Stimulated activated CD8-positive, alpha-beta memory T cell treated with anti-CD3 and anti-CD28 coated beads, Interleukin-12 subunit alpha, Interleukin-12 subunit beta, amount 100 ng/mL, for 24 hours (primary cell): ENCODE results near the gene CST6.
A peak's percentile ranks its signal among the peaks of the same experiment; 100 is the strongest.

Experiments used
- DNase-seq: peaks from one replicate; pipeline ENCODE4 v3.0.0-alpha.2; 2020; ENCODE audit errors: extremely low read depth

The CST6 gene

GRCh38 chr11:66047541-66048365 lies 35.9 kb downstream of the CST6 start:
- DNase-seq: no peak

DNA sequence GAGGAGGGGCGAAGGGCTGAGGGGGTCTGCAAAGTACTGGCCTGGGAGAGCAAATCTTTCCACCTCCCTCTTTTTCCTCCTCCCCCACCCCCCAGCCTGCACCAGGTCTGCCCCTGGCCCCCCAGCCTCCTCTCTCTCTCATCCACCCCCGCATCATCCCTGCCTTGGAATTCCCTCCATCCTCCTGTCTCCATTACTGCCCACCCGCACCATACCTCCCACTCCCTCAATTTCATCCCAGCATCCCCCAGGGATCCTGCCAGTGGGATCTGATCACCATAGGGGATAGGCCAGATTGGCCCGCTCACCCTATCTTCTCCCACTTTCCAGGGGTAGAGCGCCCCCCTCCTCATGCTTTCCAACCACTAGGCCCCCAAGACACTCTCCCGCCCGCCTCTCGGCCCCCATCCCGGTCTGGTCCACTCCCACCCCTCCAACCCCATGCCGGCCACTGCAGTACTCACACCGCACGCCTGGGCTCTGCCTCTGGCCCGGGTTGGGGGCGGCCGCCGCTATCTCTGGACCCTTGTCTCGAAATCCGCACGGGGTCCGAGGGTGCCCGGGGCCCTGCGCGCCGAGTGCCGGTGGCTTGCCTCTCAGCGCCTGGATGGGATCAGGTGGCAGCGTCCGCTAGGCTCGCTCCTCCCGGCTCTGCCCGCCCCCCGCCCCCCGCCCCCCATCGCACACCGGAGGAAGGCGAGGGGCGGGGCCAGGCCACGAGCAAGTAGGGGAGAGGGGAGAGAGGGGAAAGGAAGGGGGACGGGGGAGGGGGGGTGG lies 36.9 kb downstream of the CST6 start, which contains the start of gene GAL3ST3:
Gene GAL3ST3, minus strand, starts transcription at position 615 of the 777 bp plus-strand sequence. CDS start 3,746 bp downstream, outside the sequence.
- no peak for DNase-seq

GRCh38 chr11:66050581-66051231 lies 38.9 kb downstream of the CST6 start:
- no peak for DNase-seq

DNA sequence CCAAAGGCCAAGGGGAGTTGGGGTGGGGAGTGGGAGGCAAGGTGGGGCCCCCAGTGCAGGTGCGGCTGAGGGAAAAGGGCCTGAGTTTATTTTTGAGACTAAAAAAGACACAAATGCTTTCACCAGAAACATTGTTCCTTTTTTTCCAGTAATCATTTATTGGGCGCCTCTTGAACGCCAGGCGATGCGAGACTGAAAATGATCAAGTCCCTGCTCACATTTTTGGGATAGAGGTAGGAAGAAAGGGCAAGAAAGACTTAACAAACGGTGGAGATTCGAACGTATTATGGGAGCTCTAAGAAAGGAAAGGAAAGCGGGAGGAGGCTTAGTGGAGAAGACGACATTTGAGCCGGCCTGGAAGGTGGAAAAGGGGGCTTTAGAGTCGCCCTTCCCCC lies 39.6 kb downstream of the CST6 start:
- DNase-seq: no peak

- peak; percentile 91 for DNase-seq
Observed at GRCh38 chr11:66051766-66052663, 40.2 kb downstream of the CST6 start, which contains the start of gene SF3B2. SF3B2 (plus strand) TSS chr11:66052364; CDS start chr11:66052385, 21 bp downstream.

DNA sequence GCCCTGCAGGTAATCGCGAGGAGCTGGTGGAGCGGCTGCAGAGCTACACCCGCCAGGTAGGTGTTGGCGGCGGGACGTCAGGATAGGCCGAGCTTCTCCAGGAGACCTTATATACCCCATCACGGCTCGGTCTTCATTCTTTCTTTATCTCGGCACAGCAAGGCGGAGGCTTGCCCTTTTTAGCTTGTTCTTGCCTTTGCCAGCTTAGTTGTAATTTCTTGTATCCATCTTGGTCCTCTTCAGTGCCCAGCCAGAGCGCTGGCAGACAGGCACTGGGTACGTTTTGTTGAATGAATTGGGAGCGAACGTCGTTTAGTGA lies 40.8 kb downstream of the CST6 start:
- DNase-seq: no peak

DNA sequence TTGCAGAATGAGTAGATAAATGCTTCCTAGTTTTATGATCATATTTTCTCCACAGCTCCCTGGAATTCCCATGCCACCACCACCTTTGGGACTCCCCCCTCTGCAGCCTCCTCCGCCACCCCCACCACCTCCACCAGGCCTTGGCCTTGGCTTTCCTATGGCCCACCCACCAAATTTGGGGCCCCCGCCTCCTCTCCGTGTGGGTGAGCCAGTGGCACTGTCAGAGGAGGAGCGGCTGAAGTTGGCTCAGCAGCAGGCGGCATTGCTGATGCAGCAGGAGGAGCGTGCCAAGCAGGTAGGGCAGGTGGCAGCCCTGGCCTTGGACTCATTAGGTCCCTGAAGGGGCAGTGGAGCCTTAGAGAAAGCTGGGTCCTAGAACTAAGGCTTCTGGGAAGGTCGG lies 43.2 kb downstream of the CST6 start:
- no peak for DNase-seq

GRCh38 chr11:66056501-66056900 lies 44.7 kb downstream of the CST6 start:
- DNase-seq: no peak

- DNase-seq: no peak
Observed at GRCh38 chr11:66059966-66060680, 48.3 kb downstream of the CST6 start.

DNA sequence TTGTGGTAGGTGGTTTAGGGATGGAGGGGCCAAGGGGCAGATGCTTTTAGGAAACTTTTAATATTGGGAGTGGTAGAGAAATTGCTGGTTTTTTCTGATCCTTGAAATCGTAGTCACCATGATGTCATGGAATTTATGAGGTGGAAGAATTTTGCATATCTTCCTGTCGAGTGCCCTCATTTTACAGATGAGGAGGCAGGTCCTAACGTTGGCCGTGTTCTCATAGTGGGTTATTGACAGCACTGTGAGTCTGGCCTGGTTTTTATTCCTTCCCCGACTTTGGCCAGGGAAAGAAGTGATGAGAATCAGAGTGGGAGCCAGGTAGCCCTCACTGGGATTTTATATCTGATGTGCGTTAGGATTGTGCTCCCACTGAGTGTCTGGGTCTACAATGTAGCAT lies 49.5 kb downstream of the CST6 start:
- DNase-seq: no peak

- no peak for DNase-seq
Observed at GRCh38 chr11:66062408-66062807, 50.6 kb downstream of the CST6 start.
